Measurements from ENCODE around the gene FAM124A. TPM values are rescaled to one million over a fixed set of nuclear protein-coding genes. Genes with fewer than 3 reads are reported as not detected.

FAM124A gene
- total and polyA plus RNA-seq, 2 donors (not counting 3 experiments of a cell fraction or from before 2014, with no cell fraction given): 3.8 to 9.9 TPM

GRCh38 chr13:51329606-51330005 is 107.4 kb downstream of the FAM124A start:
- BruUV-seq (replicated peaks): no TSS peak
- Histone ChIP-seq H2AFZ (ENCODE audit: low read depth, low read length) (no peak overlapping the region), H3K4me3 (replicated peaks in 1 of 3; ENCODE audit: insufficient read depth in 1 of 3, low read depth in 1 of 3, low read length in 3 of 3) (no peak overlapping the region), H3K27me3 (ENCODE audit: control insufficient read depth in 2 of 2, insufficient read depth in 2 of 2, low read length in 2 of 2) (peaks cover 0 to 3% of the 10 kb centered on the region in 2 experiments), H3K9me3 (replicated peaks; ENCODE audit: control insufficient read depth, insufficient read depth, low read length) (no peaks in the 10 kb centered on the region), H4K20me1 (replicated peaks; ENCODE audit: control insufficient read depth, extremely low read depth, insufficient read depth, low read length) (no peaks in the 10 kb centered on the region), H3K4me2 (ENCODE audit: insufficient read depth, low read length) (no peak overlapping the region), H3K9me1 (replicated peaks; ENCODE audit: control insufficient read depth, extremely low read depth, insufficient read depth, low read length) (no peaks in the 10 kb centered on the region), H3K79me2 (ENCODE audit: control insufficient read depth, insufficient read depth, low read length) (no peaks in the 10 kb centered on the region), H3K27ac (ENCODE audit: insufficient read depth, low read depth, low read length) (no peak overlapping the region), H3K9ac (replicated peaks; ENCODE audit: extremely low read depth, insufficient read depth, low read length) (no peak overlapping the region), H3K36me3 (ENCODE audit: control insufficient read depth in 2 of 2, extremely low read depth in 1 of 2, insufficient read depth in 2 of 2, low read length in 2 of 2) (no peaks in the 10 kb centered on the region), H3K4me1 (ENCODE audit: control insufficient read depth, extremely low read depth, insufficient read depth, low read length) (no peaks in the 10 kb centered on the region)
- no peak for FAIRE-seq
- ChIA-PET POLR2A (no interaction called here), CTCF (interaction anchor here (2.6 kb wide), 1 partner anchor 14 kb away, joined by 7 read pairs; no protein-coding TSS in a partner anchor)
- no peak for DNase-seq (ENCODE audit: low read depth, low spot score)
- TF ChIP-seq EZH2 (IDR thresholded peaks at IDR 0.05; ENCODE audit: borderline replicate concordance, low read depth, low read length, severe bottlenecking): no peak
- dilution Hi-C loops (cut with MboI; ENCODE audit: extremely low pct_ligation_motif_present, low sequenced_read_pairs): no loop called here
- intact Hi-C loops (cut with micrococcal nuclease): no loop called here

- peaks cover 0 to 3% of the 10 kb centered on the region in 2 experiments for H3K27me3 ChIP-seq (ENCODE audit: control insufficient read depth in 2 of 2, insufficient read depth in 2 of 2, low read length in 2 of 2)
- DNase-seq (ENCODE audit: low read depth, low spot score): no peak
- H3K4me2 ChIP-seq (ENCODE audit: insufficient read depth, low read length): no peak overlapping the region
- CTCF ChIA-PET: interaction anchor here (0.6 to 1.6 kb wide), 2 partner anchors 45 to 94 kb away, joined by 3 to 4 read pairs; no protein-coding TSS in a partner anchor
- no peak for TF ChIP-seq JUN (IDR thresholded peaks at IDR 0.05; ENCODE audit: borderline replicate concordance, insufficient read depth, insufficient read length, low read depth)
- no peak for TF ChIP-seq GATA2 (IDR thresholded peaks at IDR 0.05; ENCODE audit: insufficient read depth, insufficient read length, low read depth, low read length)
- TF ChIP-seq CTCF (IDR thresholded peaks at IDR 0.05; ENCODE audit: extremely low read depth in 1 of 2, insufficient read depth in 1 of 2, low read depth in 1 of 2, low read length in 2 of 2): no peak
- no peak overlapping the region for H2AFZ ChIP-seq (ENCODE audit: low read depth, low read length)
- H3K79me2 ChIP-seq (ENCODE audit: control insufficient read depth, insufficient read depth, low read length): no peaks in the 10 kb centered on the region
- dilution Hi-C loops (cut with MboI; ENCODE audit: extremely low pct_ligation_motif_present, low sequenced_read_pairs) (no loop called here), intact Hi-C loops (cut with micrococcal nuclease) (no loop called here)
- H3K27ac ChIP-seq (ENCODE audit: insufficient read depth, low read depth, low read length): no peak overlapping the region
- no peaks in the 10 kb centered on the region for H4K20me1 ChIP-seq (replicated peaks; ENCODE audit: control insufficient read depth, extremely low read depth, insufficient read depth, low read length)
- no peaks in the 10 kb centered on the region for H3K36me3 ChIP-seq (ENCODE audit: control insufficient read depth in 2 of 2, extremely low read depth in 1 of 2, insufficient read depth in 2 of 2, low read length in 2 of 2)
- no peaks in the 10 kb centered on the region for H3K4me1 ChIP-seq (ENCODE audit: control insufficient read depth, extremely low read depth, insufficient read depth, low read length)
- H3K4me3 ChIP-seq (replicated peaks in 1 of 3; ENCODE audit: insufficient read depth in 1 of 3, low read depth in 1 of 3, low read length in 3 of 3): no peak overlapping the region
- no peaks in the 10 kb centered on the region for H3K9me1 ChIP-seq (replicated peaks; ENCODE audit: control insufficient read depth, extremely low read depth, insufficient read depth, low read length)
- H3K9me3 ChIP-seq (replicated peaks; ENCODE audit: control insufficient read depth, insufficient read depth, low read length): no peaks in the 10 kb centered on the region
- FAIRE-seq: no peak
- H3K9ac ChIP-seq (replicated peaks; ENCODE audit: extremely low read depth, insufficient read depth, low read length): no peak overlapping the region
- POLR2A ChIA-PET: no interaction called here
- BruUV-seq (replicated peaks): no TSS peak
Observed at GRCh38 chr13:51330791-51331190, 108.6 kb downstream of the FAM124A start.

All from endothelial cell of umbilical vein (primary cell).